GM18505 (cell line): ENCODE data around the gene ZBED3.

ENCODE experiments used
- ATAC-seq: cut with Tn5 transposase; IDR thresholded peaks from one replicate; pipeline ENCODE4 v1.9.1; 2021; ENCODE audit not compliant: unreplicated experiment
- POLR2A ChIP-seq: IDR thresholded peaks from 4 replicates; pipeline ENCODE4 v1.6.1; 2011; ENCODE audit warnings: borderline replicate concordance; ENCODE audit not compliant: insufficient read depth, insufficient read length; ENCODE audit errors: extremely low read depth

ZBED3 gene

GRCh38 chr5:77046416-77047073 is 40.5 kb downstream of the ZBED3 start:
- no peak for ATAC-seq
- TF ChIP-seq POLR2A, result no peak

DNA sequence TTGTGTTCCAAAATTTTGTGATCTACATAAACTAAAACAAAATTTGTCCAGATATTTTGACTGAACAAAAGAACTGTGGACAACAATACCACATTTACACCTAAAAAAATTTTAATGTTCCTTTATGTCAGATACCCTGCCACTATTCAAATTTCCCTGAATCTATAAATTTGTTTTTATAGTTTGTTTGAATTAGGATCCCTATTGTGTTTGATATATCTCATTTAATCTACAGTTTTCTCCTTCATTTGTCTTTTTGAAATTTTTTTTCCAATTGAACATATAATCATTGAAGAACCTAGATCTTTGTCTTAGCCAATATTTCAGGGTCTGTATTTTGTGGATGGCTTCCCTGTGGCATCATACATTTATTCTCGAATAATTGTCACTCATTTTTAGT is 51.1 kb downstream of the ZBED3 start:
- TF ChIP-seq POLR2A, result no peak
- no peak for ATAC-seq

GRCh38 chr5:77033338-77033737 is 53.7 kb downstream of the ZBED3 start:
- no peak for ATAC-seq
- no peak for TF ChIP-seq POLR2A

DNA sequence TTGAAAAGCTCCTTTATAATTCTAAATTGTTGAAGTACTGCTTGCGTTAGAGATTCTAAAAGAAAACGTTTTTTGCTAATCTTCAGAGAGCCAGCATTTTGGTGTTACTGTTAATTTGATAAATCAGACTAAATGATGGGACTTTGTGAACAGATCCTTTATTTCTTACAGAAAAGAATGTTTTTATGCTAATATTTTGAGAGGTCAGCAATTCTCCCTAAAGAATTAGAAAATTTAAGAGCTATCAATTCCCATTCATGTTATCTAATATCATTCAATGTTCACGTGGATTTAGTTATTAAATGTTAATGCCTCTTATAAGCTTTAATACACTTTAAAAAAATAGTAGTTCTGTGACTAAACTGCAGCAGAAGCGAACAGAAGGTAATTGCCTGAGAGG is 54.5 kb downstream of the ZBED3 start:
- no peak for ATAC-seq
- TF ChIP-seq POLR2A, result no peak

- no peak for TF ChIP-seq POLR2A
- no peak for ATAC-seq
Observed at GRCh38 chr5:77031891-77032290, 55.2 kb downstream of the ZBED3 start.

GRCh38 chr5:77030097-77031071 is 56.7 kb downstream of the ZBED3 start, which contains the start of gene AGGF1:
AGGF1 (plus strand) TSS chr5:77030404; CDS start chr5:77030767, 363 bp downstream.
- peak; percentile 93 for TF ChIP-seq POLR2A
- ATAC-seq, result peak; percentile 95

GRCh38 chr5:77029376-77029885 is 57.7 kb downstream of the ZBED3 start:
- ATAC-seq, result no peak
- TF ChIP-seq POLR2A, result no peak

DNA sequence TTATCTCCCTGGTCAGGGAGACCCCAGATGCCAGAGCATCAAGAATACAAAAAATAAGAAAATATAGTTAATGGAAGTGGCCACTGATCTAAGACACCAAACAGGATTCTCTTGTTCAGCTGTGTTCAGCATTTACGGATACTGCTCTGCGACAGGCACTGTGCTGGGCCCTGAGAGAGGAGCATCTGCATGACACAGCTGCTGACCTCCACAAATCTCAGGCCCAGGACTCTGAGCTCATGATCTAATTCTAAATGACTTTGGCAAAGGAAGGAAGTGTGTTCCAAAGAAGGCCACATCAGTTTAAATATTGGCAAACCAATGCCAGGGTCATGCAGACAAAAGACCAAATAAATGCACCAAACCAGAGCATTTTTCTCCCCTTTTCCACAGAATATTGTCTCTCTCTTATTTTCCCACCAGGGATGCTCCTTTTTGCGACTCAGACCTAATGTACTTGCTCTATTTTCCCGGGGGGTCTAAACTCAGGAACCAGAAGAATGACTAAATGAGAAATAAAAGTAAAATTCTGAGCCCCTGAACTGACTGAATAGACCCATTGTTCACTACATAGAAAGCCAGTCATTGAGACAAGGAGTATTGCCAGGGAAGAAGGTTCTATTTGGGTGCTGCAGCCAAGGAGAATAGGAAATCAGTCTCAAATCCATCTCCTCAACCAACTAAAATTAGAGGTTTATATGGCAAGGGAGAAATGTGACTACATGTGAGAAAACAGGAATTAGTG is 58.3 kb downstream of the ZBED3 start:
- TF ChIP-seq POLR2A, result no peak
- no peak for ATAC-seq

- no peak for TF ChIP-seq POLR2A
- ATAC-seq, result no peak
Observed at GRCh38 chr5:77024490-77024889, 62.6 kb downstream of the ZBED3 start.

DNA sequence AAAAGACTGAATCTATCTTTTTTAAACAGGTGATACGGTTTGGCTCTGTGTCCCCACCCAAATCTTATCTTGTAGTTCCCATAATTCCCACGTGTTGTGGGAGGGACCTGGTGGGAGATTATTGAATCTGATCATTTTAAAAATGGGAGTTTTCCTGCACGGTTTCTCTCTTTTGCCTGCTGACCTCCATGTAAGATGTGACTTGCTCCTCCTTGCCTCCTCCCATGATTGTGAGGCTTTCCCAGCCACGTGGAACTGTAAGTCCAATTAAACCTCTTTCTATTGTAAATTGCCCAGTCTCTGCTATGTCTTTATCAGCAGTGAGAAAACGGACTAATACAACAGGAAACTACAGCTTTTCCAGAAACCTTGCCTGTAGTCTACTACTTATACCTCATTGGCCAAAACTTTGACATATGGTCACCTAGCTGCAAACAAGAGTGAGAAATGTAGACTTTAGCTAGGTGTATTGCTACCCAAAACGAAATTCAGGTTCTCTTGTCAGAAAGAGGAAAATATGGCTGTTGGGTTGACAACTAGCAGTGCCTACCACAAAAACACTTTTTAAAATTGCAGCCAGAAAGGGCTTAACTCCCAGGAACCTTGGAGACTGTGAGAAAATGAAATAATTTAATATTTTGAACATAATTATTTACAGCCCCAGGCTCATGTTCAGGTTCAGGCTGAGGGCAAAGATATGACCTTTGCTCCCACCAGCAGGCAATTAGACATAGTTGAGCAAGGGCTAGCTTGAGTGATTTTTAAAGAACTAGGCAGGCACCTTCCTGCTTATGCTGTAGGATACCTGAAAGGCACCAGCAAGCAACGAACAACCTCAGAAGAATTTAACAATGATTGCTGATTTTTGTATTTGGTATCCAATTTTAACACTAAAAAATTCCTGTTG is 64.3 kb downstream of the ZBED3 start:
- ATAC-seq, result no peak
- no peak for TF ChIP-seq POLR2A
